GM11168 (cell line): ENCODE data around the gene CCDC187.
"Not testable (repeated sequence)": the region's sequence is repeated elsewhere in the genome, so short reads cannot be mapped to it uniquely, and the experiment has no call there.

Experiments
- in situ Hi-C: fragments of 300-500 bp; cut with MboI; formaldehyde crosslinking; loops from one replicate; pipeline ENCODE4 v1.12.0; 2022; ENCODE audit warnings: low sequenced_read_pairs; ENCODE audit not compliant: unreplicated experiment

CCDC187 gene

DNA sequence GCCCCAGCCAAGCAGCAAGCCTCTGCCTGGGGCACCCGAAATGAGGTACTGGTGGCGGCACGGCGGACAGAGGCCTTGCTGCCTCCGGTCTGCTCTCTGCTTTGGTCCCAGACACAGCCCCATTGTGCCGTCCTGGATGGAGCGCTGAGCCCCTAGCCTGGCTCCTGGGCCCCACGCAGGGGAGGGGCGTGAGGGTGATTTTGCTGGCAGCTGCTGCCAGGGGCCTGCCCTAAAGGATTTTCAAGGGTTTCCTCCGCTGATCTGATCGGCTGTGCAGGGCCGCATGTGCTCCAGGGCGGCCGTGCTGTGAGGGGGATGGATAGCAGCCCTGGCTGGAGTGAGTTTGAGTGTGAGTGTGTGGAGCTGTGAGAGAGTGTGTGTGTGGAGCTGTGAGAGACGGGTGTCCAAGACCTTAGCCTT, 24.7 kb upstream of the CCDC187 start:
- in situ Hi-C loops: no loop called here

DNA sequence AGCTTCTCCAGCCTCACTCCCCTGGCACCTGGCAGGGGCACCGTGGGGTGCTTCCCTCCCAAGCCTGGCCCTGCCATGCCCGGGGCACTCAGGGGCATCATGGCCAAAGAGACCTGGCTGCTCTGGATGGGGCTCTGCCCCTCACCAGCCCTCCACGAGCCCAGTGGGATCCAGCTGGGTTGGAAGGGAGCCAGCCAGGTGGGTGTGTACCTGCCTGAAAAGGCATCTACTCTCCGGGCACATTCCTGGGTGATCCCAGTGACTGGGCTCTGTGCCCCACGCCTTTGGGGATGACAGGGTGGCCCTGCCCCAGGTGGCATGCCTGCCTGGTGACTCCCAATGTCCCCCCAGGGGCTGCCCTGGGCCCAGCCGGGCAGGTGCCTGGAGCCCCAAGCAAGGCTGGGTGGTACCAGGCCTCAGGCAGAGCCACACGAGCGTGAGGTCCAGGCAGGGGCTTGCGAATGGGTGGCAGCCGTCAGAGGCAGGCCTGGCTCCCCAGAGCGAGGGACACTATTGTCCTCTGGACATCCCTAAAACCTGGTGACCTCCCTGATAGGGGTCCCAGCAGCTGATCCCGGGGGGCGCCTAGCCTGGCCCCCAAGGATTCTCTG, 24.2 kb upstream of the CCDC187 start:
- in situ Hi-C loops: no loop called here

DNA sequence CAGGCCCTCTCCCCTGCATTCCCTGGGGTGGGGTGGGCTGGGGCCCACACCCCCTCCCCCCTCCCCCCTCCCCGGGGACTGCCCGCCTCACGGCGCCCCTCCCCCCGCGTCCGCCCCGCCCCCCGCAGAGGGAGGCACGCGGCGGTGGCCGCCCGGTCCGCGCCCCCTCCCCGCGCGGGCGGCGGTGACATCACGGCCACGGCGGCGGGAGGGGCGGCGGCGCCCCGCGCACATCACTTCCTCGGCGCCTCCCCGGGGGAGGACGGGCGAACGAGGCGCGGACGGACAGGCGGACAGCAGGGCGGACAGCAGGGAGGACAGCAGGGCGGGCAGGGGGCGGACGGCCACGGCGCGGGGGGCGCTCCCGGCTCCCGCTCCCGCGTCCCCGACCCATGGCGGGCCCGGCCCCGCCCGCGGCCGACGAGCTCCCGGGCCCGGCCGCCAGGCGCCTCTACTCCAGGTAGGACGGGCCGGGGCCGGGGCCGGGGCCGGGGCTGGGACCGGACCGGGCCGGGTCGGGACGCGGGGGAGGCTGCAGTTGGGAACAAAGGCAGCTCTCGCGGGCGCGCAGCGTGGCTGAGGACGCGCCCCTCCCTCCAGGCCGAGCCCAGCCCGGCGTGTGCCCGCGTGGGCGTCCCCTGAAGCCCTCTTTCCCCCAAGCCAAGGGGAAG, 23.5 kb upstream of the CCDC187 start, which contains the start of gene GPSM1:
Gene GPSM1, plus strand, starts transcription at position 236 of the 671 bp plus-strand sequence. Its CDS starts 157 bp downstream, at position 393.
- in situ Hi-C loops: no loop called here

DNA sequence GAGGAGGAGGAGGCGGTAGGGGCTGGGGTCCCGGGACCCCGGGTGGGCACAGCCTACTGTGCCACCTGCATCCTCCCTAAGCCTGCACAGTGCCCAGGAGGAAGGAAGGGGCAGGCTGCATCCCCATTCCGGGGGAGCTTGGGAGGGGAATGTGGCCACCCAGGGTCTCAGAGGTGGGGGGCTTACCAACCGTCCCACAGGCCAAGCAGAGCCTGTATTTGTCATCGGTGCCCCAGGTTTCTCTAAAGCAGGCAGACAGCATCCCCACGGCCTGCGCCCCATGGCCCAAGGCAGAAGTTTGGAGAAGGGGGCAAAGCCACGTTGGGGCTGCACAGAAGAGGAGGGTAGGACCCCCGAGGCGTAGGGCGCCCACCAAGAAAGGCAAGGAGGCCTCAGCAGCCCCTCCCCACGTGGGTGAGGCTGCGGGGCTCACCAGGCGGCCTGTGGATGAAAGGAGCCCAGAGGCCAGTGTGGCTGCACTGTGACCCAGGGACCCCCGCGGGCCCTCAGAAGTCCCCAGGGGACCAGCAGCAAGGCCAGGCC, 22.9 kb upstream of the CCDC187 start:
- in situ Hi-C loops: no loop called here

DNA sequence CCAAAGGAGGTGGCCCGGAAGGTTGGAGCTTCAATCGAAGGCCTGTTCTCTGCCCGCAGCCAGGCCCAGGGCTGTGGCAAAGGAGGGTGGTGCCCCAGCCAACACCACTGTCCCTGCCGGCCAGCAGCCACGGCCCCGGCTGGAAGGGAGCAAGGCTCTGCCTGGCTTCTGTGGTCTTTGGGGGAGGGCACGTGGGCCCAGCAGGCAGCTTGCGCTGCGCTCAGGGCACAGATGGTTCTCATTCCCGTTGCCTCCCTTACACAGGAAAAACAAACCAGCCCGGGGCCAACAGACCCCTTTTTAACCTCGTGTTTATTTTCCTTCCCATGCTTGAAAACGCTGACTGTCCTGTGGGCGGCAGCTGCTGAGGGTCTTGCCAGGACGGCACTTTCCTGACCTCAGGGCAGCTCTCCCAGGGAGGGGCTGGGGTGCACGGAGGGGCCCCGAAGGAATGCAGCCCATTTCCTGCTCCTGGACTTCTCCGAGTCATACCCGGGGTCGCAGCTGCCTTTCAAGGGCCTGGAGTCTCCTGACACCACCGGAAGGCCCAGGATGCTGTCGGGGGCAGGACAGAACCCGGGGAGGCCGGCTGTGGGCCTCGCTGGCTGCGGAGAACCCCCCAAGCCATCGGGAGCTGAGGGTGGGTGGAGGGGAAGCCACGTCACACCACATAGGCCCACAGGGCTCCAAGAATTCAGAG, 22.3 kb upstream of the CCDC187 start:
- in situ Hi-C loops: no loop called here

DNA sequence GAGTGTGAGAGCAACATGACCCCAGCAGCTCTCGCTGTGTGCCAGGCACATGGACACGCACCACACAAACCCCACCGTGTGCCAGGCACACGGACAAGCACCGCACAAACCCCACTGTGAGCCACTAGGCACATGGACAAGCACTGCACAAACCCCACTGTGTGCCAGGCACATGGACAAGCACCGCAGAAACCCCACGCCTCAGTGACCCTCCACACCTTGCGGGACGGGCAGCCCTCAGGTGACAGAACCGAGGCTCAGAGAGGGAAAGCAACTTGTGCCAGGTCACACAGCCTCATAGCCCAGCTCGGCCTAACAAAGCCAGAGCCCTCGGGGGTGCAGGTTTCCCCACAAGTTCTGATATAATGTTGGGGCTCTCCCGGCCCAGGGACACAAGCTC, 21.5 kb upstream of the CCDC187 start:
- in situ Hi-C loops: no loop called here

DNA sequence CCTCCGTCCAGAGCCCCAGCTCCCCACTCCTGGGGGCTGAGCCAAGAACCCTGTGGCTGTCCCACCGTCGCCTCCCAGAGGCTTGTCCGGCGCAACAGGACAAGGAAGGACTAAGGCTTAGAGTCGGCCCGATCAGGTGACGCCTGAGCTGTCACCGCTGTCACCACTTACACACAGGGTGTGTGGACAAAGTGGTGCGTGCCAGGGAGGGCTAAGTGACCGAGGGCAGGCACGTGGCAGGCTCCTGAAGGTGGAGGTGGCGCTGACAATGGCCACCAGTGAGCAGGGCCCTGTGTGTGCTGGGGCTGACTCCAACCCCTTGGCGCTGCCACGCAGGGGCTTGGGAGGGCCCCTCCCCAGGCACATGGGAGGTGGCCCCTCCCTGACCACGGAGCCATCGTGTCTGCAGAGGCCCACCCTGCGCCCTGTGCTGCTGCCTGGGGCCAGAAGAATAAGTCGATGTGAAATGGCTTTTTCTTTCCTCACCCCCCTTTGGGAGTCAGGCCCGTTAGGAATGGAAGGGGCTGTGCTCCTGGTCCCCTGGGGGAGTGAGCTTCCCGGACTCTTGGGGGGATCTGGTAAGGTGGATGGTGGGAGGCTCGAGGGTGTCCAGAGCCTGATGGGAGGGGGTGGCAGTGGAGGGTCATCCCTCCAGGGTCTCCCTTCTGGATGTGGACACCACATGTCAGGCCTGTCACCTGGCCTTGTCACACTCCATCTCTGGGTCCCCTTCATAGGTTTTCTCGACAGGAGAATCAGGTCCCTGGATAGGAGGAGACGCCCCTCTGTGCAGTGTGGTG, 20.8 kb upstream of the CCDC187 start:
- in situ Hi-C loops: no loop called here

DNA sequence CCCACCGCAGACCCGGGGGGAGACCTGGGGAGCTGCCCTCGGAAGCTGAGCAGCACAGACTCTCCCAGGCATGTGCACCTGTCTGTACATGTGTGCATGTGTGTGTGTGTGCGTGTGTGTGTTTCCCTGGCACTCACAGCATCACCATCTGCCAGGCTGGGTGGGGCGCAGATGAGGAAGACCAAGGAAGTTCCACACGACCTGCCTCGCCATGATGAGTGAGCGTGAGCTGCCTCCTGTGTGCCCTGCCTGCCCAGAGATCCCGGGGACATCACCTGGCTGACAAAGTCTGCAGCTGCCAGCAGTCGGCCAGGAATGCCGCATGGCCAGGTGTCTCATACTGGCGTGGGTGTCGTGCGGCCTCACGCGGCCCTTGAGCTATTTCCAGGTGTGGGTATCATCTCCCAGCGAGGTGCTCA, 19.5 kb upstream of the CCDC187 start:
- in situ Hi-C loops: no loop called here

DNA sequence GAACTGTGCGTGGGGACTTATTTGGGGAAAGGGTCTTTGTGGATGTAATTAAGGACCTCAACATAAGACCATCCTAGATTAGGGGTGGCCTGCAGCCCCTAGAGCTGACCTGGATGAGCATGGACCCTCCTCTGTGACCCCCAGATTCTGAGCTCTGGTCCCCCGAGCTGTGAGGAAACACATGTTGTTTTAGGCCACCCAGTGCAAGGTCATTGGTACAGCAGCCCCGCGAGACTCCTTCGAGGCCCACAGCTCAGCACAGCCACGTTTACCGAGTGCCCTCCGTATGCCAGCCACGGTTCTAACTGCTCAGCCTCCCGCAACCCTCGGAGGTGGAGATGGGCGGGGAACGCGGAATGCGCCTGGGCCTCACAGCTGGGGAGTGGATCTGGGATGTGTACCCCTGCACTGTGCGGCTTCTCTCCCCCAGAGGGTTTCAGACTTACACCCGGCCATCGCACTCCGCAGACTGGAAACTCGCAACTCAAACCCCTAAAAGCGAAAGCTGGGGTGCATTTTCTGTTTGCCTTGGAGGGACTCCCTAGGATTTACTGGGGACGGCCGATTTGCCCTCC, 18.9 kb upstream of the CCDC187 start:
- in situ Hi-C loops: no loop called here

DNA sequence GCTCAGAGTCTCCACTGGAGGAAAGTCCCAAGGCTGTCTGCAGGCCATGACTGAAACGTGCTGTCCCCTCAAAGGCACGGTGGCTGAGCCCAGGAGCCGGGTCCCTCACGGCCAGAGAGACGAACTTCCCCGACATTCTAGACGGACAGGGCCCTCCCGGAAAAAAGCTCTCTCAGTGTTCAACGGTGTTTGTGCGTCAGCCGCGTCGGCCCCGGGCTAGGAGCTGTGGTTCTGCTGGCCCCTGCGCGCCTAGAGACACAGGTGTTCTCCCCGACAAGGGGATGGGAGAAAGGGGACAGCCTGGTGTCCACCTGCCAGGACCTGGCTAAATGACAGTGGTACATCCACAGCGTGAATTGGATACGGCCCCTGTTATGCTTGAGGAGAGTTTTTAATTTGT, 17.7 kb upstream of the CCDC187 start:
- in situ Hi-C loops: no loop called here

DNA sequence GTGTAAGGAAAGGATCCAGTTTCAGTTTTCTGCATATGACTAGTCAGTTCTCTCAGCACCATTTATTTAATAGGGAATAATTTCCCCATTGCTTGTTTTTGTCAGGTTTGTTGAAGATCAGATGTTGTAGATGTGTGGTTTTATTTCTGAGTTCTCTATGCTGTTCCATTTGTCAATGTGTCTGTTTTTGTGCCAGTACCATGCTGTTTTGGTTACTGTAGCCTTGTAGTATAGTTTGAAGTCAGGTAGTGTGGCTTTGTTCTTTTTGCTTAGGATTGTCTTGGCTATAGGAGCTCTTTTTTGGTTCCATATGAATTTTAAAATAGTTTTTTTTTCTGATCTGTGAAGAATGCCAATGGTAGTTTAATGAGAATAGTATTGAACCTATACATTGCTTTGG, 17.1 kb upstream of the CCDC187 start:
- in situ Hi-C loops: not testable (repeated sequence)

DNA sequence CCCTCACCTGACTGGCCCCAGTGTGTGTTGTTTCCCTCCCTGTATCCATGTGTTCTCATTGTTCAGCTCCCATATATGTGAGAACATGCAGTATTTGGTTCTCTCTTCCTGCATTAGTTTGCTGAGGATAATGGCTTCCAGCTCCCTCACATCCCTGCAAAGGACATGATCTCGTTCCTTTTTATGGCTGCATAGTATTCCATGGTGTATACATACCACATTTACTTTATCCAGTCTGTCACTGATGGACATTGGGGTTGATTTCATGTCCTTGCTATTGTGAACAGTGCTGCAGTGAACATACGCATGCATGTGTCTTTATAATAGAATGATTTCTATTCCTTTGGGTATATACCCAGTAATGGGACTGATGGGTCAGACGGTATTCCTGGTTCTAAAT, 16.1 kb upstream of the CCDC187 start:
- in situ Hi-C loops: not testable (repeated sequence)

DNA sequence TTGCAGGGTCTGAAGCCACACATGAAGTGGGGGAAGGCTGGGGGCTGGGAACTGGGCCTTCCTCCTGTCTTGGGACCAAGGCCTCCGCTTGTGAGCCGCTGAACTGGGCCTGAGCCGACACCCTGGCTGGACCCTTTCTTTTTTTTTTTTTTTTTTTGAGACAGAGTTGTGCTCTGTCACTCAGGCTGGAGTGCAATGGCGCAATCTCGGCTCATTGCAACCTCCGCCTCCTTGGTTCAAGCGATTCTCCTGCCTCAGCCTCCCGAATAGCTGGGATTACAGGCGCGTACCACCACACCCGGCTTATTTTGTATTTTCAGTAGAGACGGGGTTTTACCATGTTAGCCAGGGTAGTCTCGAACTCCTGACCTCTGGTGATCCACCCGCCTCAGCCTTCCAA, 15.3 kb upstream of the CCDC187 start:
- in situ Hi-C loops: not testable (repeated sequence)

DNA sequence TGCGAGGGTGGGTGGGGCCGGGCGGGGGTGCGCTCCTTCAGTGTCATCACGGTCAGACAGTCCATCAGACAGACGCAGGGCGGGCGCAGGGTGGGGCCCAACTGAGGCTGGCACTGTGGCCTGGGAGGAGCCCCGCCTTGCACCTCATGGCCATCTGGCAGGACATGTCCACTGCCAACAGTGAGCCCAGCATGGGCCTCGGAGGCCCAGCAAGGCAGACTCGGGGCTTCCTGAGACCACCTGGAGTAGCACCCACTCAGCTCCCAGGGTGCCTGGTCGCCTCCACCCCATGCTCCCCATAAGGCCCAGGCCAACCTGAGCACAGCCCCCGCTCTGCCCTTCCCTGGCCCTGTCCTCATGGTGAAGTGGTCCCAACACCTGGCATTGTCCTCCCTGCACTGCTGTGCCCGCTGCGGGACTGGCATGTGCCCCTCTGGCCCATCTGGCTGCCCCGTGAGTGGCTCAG, 14.9 kb upstream of the CCDC187 start:
- in situ Hi-C loops: no loop called here

DNA sequence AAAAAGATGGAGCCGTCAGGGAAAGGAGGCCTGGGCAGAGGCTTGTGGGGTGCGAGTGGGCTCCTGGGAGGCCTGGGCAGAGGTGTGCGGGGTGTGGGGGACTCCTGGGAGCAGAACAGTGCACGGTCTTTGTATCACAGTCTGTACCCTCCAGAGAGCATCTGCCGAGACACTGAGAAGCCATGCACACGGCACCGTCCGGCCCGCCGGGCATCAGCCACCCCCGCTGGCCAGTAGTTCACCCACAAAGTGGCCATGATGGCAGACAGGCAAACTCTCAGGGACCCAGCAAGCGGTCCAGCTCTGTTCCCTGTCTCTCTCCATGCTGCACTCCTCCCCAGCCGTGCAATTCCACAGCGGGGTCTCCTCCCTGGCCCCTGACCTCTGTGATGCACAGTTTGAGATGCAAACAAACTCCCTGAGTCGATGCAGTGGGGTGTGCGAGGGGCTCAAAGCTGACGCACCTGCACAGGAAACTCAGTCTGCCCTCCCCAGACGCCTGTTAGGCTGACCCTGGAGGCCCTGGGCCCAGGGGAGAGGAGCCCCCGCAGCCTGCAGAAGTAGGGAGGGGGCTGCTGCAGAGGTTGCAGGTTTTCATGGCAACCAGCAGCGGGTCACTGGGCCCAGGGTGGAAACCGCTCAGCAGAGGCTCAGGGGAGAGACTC, 14.3 kb upstream of the CCDC187 start:
- in situ Hi-C loops: no loop called here

DNA sequence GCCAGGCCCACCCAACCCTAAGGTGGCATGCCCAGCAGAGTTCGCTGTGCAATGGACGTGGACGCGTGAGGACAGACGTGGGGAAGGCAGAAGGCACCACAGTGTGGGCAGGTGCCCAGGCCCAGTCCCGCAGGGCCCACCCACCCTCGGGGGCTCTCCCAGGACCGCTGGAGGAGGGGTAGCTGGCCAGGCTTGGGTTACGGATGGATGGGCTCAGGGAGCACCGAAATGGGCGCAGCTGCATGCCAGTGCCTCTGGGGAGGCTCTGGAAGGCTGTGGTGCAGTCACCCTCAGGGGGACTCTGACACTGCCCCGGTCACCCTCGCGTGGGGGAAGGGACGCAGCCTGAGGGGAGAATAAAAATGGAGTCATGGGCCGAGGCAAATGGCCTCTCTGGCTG, 13.8 kb upstream of the CCDC187 start:
- in situ Hi-C loops: no loop called here

DNA sequence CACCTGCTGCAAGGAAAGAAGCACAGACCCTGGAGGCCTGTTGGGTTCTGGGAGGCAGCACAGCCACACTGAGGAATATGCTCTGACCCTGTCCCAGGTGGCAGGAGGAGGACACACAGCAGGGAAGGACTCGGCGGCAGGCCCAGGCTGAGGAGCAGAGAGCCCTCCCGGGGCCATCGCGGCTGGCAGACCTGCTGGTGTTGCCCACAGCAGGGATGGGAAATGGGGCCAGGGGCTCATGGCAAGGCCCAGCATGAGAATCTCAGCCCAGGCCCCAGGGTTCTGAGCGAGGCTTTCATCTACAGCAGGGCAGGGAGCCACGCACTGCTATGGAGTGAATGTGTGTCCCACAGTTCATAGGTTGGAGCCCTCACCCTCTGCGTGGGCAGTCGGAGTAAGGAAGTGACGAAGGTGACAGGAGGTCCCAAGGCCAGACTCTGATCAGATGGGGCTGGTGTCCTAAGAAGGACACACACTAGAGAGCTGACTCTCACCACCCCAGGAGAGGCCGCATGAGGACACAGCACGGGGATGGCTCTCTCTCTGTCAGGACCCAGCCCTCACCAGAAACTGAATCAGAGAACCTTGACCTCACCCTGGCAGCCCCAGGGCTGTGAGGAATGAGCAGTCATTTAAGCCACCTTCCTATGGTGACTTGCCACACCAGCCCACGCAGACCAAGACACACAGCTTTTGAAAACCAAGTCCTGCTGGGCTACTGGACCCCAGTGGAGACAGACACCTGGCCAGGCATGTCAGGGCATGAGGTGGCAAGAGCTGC, 13.2 kb upstream of the CCDC187 start:
- in situ Hi-C loops: no loop called here

DNA sequence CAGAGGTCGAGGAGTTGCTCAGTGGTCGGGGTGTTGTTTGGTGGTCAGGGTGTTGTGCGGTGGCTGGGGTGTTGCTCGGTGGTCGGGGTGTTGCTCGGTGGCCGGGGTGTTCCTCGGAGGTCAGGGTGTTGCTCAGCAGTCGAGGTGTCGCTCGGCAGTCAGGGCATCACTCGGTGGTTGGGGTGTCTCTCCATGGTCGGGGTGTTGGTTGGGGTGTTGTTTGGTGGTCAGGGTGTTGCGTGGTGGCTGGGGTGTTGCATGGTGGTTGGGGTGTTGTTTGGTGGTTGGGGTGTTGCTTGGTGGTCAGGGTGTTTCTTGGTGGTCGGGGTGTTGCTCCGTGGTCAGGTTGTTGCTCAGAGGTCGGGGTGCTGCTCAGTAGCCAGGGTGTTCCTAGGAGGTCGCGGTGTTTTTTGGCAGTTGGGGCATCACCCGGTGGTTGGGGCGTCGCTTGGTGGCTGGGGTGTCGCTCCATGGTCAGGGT, 12.4 kb upstream of the CCDC187 start:
- in situ Hi-C loops: no loop called here

DNA sequence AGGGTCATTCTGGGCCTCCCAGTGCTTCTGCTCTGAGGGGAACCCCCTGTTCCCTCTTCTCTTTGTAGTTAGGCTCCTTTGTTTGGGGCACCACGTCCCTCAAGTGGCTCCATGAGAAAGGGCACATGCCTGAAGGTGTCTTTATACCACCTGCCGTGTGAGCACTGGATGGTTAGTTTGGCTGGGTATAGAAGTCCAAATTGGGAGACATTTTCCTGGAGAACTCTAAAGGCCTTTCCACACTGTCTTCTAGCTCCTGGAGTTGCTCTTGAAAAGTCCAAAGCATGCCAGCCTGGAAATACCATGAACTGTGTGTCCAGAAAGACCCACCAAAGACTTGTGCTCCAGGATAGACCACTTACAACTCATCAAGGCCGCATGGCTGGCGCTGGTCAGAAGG, 11.1 kb upstream of the CCDC187 start:
- in situ Hi-C loops: no loop called here
